GM19193 (cell line): ENCODE measurements around the gene LHB.
"Not testable (repeated sequence)": the region's sequence is repeated elsewhere in the genome, so short reads cannot be mapped to it uniquely, and the experiment has no call there.

Experiments
- POLR2A ChIP-seq: IDR thresholded peaks from 4 replicates; pipeline ENCODE4 v1.6.1; 2011; ENCODE audit not compliant: insufficient read depth, insufficient read length; ENCODE audit errors: extremely low read depth

Gene LHB

GRCh38 chr19:49024233-49024632 lies 7.3 kb upstream of the LHB start, which contains the start of gene CGB3:
Gene CGB3, minus strand, starts transcription at chr19:49024333. Its CDS starts 362 bp downstream, at chr19:49023971.
- not testable (repeated sequence) for TF ChIP-seq POLR2A

DNA sequence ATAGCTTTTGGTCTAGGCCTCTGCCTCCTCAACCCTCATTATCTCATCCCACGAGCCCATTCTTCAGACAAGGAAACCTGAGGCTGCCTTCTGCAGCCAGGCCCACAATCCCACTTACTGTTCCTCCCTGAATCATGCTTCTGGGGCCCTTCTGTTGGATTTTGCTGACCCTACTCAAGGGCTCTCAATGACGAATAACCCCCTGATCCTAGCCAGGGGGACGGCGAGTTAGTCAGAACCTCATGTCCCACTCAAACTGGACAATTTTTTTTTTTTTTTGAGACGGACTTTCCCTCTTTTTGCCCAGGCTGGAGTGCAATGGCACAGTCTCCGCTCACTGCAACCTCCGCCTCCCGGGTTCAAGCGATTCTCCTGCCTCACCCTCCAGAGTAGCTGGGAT lies 5.2 kb upstream of the LHB start:
- TF ChIP-seq POLR2A, result no peak

GRCh38 chr19:49020931-49021895 lies 4.3 kb upstream of the LHB start:
- TF ChIP-seq POLR2A, result no peak

GRCh38 chr19:49020342-49020741 lies 3.5 kb upstream of the LHB start:
- TF ChIP-seq POLR2A, result no peak

DNA sequence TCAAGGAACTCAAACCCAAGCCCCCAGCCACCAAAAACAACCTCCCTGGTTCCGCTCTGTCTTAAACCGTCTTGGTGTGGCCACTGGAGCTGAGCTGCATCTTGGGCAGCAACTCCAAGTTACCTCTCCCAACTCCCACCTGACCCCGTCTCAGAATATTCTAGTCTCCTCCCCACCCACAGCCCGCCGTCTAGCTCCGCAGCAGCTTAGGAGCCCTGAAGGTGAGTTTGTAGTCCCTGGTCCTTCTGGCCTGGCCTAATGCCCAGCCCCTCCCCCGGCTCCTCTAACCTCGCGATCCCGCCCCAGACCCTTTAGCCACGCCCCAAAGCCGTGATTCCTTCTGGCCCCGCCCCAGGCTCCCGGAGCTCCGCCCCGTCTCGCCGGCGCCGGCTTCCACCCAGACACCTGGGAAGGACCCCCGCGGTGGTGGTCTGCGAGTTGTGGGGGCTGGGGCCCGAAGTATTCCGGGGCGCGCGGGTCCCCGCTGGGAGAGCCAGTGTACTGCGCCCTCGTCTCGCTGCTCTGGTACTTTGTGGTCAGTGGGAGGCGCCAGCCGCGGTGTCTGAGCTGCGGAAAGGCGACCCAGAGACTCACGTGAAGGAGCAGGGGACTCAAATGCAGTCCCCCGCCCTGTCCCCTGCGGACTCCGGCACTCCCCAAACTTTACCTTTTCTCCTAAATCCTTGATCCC lies 2.5 kb upstream of the LHB start:
- TF ChIP-seq POLR2A, result no peak

GRCh38 chr19:49017666-49018351 lies 918 bp upstream of the LHB start:
- no peak for TF ChIP-seq POLR2A

DNA sequence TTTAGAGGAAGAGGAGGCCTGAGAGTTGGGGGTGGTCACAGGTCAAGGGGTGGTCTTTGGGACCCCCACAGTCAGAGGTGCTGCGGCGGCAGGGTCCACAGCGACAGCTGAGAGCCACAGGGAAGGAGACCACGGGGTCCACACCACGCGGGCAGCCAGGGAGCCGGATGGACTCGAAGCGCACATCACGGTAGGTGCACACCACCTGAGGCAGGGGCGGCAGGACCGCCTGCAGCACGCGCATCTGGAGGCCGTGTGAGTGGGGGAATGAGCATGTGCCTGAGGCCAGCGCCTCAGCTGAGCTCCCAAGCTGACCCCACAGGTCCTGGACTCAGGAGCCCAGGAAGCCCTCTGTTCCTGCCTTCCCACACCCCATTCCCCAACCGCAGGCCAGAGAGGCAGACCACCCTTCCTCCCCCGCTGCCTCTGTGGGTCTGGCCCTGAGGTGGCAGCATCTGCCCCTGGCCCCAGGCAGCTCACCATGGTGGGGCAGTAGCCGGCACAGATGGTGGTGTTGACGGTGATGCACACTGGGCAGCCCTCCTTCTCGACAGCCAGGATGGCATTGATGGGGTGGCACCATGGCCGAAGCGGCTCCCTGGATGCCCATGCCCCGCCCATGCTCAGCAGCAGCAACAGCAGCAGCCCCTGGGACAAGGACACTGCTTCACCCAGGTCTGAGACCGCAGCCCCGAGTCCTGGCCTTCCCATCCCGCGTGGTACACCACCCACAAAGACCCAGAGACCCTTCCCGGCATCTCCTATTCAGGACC lies 638 bp downstream of the LHB start:
- TF ChIP-seq POLR2A, result no peak

- no peak for TF ChIP-seq POLR2A
Measured at GRCh38 chr19:49014870-49015255, 2.0 kb downstream of the LHB start.

GRCh38 chr19:49014123-49014869 lies 2.6 kb downstream of the LHB start:
- TF ChIP-seq POLR2A, result no peak

DNA sequence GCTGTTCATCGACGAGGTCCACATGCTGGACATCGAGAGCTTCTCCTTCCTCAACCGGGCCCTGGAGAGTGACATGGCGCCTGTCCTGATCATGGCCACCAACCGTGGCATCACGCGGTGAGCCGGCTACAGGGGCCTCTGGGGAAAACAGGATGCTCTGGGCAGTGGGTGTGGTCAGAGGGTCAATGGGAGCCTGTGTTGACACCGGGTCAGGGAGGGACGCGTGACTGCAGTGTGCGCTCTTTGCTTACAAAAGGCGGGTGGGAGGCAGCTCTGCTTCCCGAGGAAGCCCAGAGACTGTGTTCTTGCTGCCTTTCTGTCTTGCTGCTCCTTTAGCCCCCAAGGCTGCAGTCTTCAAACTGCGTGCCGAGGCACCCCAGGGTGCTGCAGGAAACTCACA lies 5.7 kb downstream of the LHB start:
- no peak for TF ChIP-seq POLR2A

GRCh38 chr19:49010453-49010852 lies 6.4 kb downstream of the LHB start:
- TF ChIP-seq POLR2A, result no peak

DNA sequence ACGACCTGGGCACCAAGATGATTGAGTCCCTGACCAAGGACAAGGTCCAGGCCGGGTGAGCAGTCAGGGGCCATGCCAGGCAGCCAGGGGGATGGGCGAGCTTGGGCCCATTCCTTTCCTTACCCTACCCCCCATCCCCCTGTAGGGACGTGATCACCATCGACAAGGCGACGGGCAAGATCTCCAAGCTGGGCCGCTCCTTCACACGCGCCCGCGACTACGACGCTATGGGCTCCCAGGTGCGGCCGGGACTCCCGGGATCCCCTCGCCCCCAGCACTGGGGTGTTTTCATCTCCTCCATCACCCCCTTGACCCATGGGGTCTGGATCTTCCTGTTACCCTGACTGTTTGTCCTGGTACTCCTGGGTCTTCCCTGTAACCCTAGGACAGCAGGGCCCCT lies 7.1 kb downstream of the LHB start:
- TF ChIP-seq POLR2A, result no peak

- no peak for TF ChIP-seq POLR2A
Measured at GRCh38 chr19:49006905-49007304, 10.0 kb downstream of the LHB start.
